GM12801 (cell line): ENCODE results near the gene ADARB2.

ENCODE experiments used
- TF ChIP-seq, protein P1 (sequence below): IDR thresholded peaks from one replicate; pipeline ENCODE4 v1.5.1; 2011; ENCODE audit warnings: control low read depth; ENCODE audit not compliant: insufficient read length; ENCODE audit errors: extremely low read depth

Gene ADARB2

DNA sequence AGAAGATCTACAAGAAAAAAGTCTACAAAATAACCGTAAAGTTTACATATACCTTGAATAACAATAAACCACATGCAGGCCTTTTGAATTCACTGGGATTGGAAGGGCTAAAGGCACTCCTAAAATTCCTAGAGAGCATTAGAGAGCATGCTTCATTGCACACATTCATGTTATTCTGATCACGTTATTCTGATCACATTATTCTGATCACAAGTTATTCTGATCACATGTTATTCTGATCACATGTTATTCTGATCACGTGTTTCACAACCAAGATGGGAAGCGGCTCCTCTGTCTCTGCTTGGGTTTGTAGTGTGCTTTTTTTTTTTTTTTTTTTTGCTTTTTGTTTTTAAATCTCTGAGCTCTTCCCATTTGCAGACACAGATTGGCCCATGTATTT lies 20.5 kb downstream of the ADARB2 start:
- TF ChIP-seq, protein P1, sequence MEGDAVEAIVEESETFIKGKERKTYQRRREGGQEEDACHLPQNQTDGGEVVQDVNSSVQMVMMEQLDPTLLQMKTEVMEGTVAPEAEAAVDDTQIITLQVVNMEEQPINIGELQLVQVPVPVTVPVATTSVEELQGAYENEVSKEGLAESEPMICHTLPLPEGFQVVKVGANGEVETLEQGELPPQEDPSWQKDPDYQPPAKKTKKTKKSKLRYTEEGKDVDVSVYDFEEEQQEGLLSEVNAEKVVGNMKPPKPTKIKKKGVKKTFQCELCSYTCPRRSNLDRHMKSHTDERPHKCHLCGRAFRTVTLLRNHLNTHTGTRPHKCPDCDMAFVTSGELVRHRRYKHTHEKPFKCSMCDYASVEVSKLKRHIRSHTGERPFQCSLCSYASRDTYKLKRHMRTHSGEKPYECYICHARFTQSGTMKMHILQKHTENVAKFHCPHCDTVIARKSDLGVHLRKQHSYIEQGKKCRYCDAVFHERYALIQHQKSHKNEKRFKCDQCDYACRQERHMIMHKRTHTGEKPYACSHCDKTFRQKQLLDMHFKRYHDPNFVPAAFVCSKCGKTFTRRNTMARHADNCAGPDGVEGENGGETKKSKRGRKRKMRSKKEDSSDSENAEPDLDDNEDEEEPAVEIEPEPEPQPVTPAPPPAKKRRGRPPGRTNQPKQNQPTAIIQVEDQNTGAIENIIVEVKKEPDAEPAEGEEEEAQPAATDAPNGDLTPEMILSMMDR, result no peak

DNA sequence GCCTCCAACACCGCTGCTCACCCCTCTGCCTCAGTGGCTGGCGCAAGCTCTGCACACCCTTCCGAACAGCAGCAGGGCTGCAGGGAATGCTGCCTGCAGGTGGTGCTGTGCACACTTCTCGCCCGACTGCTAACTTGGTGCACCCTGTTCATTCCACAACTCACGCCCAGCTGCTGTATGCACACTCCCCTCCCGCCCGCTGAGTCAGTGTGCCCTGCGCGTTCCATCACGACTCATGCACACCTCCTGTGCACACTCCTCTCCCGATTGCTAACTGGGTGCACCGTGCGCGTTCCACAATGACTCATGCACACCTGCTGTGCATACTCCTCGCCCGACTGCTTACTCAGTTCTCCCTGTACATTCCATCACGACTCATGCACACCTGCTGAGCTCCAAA lies 21.5 kb downstream of the ADARB2 start:
- TF ChIP-seq, protein P1, result no peak

DNA sequence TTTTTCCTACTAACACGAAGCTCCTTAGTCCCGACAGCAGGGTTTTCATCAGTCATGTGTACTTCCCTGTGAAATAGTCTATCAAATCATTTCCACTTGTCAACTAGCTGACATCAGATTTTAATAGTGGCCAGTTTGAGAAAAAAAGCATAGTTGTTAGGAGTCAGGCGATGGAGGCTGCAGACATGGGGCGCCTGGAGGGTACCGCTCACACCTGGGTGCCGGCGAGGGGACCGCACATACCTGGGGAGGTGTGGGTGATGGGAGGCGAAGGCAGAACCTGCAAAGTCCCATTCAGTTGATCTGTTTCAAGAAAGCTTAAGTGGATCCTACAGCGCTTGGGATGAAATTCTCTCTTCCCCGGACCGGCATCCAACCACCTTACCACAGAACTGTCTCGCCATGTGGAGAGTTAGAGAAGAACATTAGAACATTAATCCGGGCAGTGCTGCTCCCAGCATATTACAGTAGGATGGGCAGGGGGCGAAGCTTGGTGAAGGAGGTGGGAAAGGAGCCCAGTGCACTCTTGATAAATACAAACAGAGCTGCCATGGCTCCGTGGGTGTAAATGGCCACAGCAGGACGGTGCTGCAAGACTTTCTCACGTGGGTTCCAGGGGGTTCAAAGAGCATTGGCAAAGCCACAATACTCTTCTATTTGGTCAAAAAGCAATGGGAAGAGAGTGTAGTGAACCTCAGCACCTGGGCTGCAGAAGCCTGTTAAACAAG lies 24.2 kb downstream of the ADARB2 start:
- TF ChIP-seq, protein P1, result no peak

DNA sequence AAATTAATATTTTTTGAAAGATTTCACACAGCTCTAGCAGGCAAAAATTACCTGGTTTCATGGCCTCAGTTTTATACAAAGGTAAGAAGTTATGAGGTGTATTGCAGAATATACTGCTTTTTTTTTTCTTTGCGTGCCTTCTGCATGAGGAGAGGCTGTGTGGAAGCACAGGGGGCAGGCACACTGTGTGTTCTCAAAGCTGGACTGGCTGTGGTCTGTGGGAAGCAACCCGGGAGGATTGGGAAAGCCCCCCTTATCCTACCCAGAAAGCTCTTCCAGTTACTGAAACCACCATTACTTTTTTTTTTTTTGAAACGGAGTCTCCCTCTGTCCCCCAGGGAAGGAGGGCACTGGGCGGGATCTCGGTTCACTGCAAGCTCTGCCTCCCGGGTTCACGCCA lies 25.0 kb downstream of the ADARB2 start:
- TF ChIP-seq, protein P1, result no peak

DNA sequence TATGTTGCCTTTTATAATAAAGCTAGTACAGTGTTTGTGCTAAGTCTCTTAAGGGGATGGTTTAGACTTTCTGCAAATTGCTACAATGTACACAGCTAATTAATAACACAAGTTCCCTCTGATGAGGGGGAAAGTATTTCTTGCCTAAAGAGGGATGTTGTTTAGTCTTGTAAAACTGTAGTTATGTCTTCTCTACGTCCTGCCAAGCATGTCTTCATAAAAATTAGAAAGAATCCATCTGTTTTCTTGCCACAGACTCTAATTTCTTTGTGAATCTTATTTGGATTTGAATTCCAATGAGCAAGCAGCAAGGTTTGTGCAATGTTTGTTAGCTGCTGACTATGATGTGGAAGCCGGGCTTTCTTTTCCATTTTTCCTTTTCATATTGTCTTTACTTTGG lies 28.2 kb downstream of the ADARB2 start:
- TF ChIP-seq, protein P1, result no peak

DNA sequence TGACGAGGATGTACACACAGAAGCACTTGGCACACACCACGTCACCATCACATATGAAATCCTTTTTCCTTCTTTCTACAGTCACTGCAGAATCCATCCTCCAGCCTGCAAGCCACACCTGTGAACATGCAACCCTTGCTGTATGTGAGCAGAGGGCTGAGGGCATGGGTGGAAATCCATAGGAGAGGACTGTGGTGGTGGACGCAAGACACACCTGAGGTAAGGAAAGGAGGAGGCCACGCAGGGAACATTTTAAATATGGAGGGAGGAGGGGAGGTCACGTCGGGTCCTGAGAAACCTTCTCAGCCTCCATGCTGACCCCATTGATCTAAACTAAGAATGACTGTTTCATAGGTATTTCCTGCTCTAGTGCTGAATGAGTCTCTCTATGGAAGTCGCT lies 28.6 kb downstream of the ADARB2 start:
- TF ChIP-seq, protein P1, result no peak

DNA sequence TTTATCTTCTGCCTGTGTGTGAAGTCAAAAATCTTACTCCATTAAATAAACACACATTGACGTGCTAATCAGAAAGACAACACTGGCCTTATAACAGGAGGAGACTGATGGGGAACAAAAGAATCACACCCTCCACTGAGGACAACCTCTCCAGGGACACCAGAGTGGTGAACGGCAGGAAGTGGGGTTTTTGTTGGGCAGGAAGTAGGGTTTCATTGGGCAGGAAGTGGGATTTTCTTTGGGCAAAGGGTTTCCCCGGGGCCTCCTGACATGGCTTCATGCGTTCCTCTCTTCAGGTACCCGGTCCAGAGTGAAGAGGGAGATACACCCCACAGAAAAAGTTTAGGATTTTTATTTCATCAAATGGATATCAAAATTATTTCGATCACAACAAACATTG lies 30.6 kb downstream of the ADARB2 start:
- TF ChIP-seq, protein P1, result no peak

DNA sequence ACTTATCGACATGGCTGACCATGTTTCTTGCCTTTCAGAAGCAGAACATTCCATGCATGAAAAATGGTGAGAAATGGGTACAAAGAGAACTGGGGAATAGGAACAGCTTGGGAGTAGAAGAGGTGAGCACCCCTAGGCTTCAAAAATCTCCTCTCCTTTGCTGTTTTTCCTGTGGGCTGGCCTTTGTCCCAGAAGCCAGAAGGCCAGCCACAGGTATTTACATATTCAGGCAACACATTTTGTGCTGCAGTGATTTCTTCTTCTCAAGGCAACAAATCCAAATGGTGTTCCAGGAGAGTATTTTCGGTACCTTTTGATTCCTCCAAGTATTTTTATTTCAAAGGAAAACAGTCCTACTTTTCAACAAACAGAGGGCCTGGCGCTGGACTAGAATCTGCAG lies 31.1 kb downstream of the ADARB2 start:
- TF ChIP-seq, protein P1, result no peak
